ENCODE results near the gene NCOA1.
"Not testable (repeated sequence)": the region's sequence is repeated elsewhere in the genome, so short reads cannot be mapped to it uniquely, and the experiment has no call there.

NCOA1 gene

GRCh38 chr2:24635181-24635580 lies 144.1 kb downstream of the NCOA1 start:
- peak; percentile 9 for DNase-seq (ENCODE audit: low spot score)

DNA sequence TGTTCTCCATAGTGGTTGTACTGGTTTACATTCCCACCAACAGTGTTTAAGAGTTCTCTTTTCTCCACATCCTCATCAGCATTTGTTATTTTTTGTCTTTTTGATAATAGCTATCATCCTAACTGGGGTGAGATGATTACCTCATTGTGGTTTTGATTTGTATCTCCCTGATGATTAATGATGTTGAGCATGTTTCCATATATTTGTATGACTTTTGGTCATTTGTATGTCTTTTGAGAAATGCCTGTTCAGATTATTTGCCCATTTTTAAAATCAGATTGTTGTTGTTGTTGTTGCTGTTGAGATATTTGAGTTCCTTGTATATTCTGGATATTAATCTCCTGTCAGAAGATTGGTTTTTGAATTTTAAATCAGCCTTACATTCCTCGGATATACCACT lies 147.5 kb downstream of the NCOA1 start:
- DNase-seq (ENCODE audit: low spot score), result no peak

GRCh38 chr2:24642351-24642750 lies 151.3 kb downstream of the NCOA1 start:
- no peak for DNase-seq (ENCODE audit: low spot score)

GRCh38 chr2:24643051-24643450 lies 152.0 kb downstream of the NCOA1 start:
- DNase-seq (ENCODE audit: low spot score), result no peak

DNA sequence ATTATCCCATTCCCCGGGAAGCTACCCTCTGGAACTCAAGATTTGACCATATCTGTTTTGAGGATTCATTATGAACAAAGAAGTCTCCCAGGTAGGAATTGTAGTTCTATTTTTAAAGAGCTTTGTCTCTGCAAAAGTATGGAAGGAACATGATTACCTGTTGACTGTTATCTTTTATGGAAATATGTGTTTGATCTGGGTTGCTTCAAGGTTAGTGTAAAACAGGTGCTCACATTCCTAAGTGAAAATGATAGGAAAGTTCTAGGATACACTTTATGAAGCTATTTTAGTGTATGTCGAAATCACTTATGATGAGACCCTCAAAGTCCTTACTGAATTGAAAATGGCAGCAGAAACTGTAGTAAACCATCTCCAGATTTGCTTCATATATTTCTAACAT lies 153.0 kb downstream of the NCOA1 start:
- DNase-seq (ENCODE audit: low spot score), result no peak

DNA sequence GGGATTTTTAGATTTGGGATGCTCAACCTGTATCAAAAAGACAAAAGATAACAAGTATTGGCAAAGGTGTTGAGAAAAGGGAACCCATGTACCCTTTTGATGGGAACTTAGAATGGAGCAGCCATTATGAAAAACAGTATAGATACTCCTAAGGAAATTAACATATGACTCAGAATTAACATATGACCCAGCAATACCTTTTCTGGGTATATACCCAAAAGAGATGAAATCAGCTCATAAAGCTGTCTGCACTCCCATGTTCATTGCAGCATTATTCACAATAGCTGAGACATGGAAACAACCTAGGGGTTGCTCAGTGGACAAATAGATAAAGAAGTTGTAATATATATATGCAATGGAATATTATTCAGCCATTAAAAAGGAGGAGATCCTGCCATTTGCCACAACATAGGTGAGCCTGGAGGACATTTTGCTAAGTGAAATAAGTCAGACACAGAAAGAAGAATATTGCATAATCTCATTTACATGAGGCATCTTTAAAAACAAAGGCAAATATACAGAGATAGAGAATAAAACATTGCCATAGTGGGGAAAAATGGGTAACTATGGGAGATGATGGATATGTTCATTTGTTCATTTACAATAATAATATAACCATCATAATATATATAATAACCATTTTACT lies 160.1 kb downstream of the NCOA1 start:
- DNase-seq (ENCODE audit: low spot score), result no peak

GRCh38 chr2:24651643-24652003 lies 160.6 kb downstream of the NCOA1 start:
- no peak for DNase-seq (ENCODE audit: low spot score)

- no peak for DNase-seq (ENCODE audit: low spot score)
Measured at GRCh38 chr2:24652265-24653182, 161.5 kb downstream of the NCOA1 start.

DNA sequence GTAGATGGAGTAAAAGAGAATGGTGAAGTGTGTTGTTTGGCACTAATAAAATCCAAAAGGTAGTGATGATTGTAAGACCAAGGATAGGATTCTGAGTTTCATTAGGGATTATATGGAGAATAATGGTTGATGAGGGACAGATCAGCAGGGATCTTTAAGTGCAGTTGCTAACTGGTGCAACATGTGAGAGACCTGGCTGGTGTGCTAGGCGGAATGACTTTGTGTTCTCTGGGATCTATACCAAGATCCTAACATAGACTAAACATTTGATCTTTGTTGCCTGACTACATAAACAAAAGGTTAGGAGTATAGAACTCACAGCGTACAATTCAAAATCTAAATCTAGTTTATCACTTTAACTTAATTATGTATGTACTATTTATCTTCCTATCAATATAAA lies 166.8 kb downstream of the NCOA1 start:
- no peak for DNase-seq (ENCODE audit: low spot score)

DNA sequence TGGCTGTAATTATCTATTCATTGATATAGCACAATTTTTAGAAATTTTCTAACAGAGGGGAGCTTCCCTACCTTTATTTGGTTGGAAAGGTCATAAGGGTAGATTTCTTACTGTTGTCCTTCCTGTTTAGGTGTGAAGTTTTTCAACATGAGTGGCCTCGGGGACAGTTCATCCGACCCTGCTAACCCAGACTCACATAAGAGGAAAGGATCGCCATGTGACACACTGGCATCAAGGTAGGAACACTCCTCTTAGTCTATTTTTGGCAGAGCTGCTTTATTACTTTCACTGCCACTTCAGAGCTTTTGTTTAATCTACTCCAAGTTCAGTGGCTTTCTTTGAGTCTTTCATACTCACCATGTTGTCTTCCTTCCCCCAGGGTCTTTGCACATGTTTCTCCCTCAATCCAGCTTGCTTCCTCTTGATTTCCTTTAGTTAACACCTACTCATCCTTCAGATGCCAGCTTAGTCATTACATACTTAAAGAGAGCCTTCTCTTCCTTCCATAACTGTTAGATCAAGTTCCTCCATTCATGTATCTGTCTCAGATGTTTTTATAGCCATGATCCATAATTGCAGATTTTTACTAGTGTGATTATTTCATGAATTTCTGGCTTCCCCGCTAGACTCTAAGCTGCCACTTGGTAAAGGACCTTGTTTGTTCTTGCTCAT lies 167.6 kb downstream of the NCOA1 start:
- DNase-seq (ENCODE audit: low spot score), result no peak

GRCh38 chr2:24659862-24660261 lies 168.8 kb downstream of the NCOA1 start:
- no peak for DNase-seq (ENCODE audit: low spot score)

DNA sequence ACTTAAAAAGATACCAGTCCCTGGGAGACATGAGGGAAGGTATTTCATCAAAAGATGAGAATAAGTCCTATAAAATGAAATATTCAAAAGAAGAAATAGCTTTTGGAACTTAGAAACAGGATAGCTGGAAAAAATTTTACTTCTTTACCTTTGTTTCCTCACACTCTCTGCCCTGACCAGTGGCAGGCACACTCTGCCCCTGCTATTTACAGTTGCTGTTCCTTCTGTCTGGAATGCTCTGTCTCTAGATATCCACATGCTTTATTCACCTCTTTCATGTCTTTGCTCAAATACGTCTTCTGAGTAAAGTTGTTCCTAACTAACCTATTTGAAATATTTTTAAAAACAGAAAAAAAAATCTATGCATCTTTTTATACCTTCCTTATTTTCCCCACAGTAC lies 176.5 kb downstream of the NCOA1 start:
- no peak for DNase-seq (ENCODE audit: low spot score)

GRCh38 chr2:24671230-24671629 lies 180.2 kb downstream of the NCOA1 start:
- DNase-seq (ENCODE audit: low spot score), result no peak

- DNase-seq (ENCODE audit: low spot score), result no peak
Measured at GRCh38 chr2:24672589-24672988, 181.5 kb downstream of the NCOA1 start.

- DNase-seq (ENCODE audit: low spot score), result no peak
Measured at GRCh38 chr2:24675338-24675737, 184.3 kb downstream of the NCOA1 start.

- DNase-seq (ENCODE audit: low spot score), result no peak
Measured at GRCh38 chr2:24676493-24676892, 185.4 kb downstream of the NCOA1 start.

DNA sequence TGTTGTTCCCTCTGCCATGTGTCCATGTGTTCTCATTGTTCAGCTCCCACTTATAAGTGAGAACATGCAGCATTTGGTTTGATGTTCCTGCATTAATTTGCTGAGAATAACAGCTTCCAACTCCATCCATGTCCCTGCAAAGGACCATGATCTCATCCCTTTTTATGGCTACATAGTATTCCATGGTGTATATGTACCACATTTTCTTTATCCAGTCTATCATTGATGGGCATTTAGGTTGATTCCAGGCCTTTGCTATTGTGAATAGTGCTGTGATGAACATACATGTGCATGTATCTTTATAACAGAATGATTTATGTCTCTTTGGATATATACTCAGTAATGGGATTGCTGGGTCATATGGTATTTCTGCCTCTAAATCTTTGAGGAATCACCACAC lies 187.0 kb downstream of the NCOA1 start:
- DNase-seq (ENCODE audit: low spot score), result not testable (repeated sequence)

- DNase-seq (ENCODE audit: low spot score), result no peak
Measured at GRCh38 chr2:24680196-24680595, 189.1 kb downstream of the NCOA1 start.

DNA sequence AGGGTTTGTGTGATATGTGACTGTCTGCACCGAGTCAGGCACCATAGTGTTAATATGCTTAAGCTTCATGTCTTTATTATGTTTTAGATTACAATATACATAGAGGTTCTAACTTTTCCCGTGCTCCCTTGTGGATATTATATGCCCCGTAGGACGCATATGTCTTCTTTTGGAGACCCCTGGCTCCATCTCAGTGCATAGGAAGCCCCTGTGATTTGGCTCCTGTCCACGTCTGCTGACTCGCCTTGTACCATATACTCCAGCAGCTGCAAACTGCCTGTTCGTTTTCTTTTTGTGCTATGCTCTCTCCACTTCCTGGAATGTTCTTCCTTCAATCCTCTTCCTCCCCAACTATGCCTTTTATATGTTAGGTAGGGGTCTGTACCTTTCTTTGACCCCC lies 191.2 kb downstream of the NCOA1 start:
- no peak for DNase-seq (ENCODE audit: low spot score)

- no peak for DNase-seq (ENCODE audit: low spot score)
Measured at GRCh38 chr2:24683408-24683807, 192.4 kb downstream of the NCOA1 start.

GRCh38 chr2:24690524-24690923 lies 199.5 kb downstream of the NCOA1 start:
- no peak for DNase-seq (ENCODE audit: low spot score)

DNA sequence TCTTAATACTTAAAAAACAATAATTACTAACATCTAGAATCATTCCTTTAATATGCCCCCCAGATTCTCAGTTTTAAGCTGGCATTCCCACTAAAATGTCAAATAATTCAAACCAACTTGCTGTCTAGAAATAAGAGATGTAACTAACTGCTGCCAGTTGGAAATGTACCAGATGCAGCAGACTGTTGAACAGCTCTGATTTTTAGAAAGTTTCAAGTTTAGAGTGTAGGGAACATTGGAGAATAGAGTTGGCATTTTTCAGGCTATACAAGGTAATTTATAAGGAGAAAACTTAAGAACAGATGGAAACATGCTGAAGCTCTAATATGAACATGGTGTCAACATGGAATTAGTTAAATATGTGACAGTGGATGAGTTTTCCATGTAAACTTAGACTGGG lies 200.8 kb downstream of the NCOA1 start:
- no peak for DNase-seq (ENCODE audit: low spot score)

- no peak for DNase-seq (ENCODE audit: low spot score)
Measured at GRCh38 chr2:24697792-24698191, 206.7 kb downstream of the NCOA1 start.
